Right atrium auricular region (tissue), 2 donors: ENCODE measurements around the gene KBTBD3. TPM values are rescaled to one million over a fixed set of nuclear protein-coding genes. Genes with fewer than 3 reads are reported as not detected.

Experiments
- DNase-seq: peaks from one replicate; pipeline ENCODE4 v3.0.0-alpha.2; 2019; ENCODE audit warnings: low spot score
- H3K27ac ChIP-seq, 2 donors: fragments of 200-600 bp; sonication (generic); 1 replicate in 1 of 2; 2 replicates in 1 of 2; pipeline ENCODE4 v1.5.1; 2016 to 2019
- H3K27me3 ChIP-seq, 2 donors: fragments of 200-600 bp; sonication (generic); one replicate each; pipeline versions ENCODE4 v1.5.1 to v1.6.0; 2017 to 2019
- H3K36me3 ChIP-seq: fragments of 200-600 bp; sonication (generic); one replicate; pipeline ENCODE4 v1.5.1; 2016
- H3K4me1 ChIP-seq, 2 donors: fragments of 200-600 bp; sonication (generic); one replicate each; pipeline versions ENCODE4 v1.5.1 to v1.6.0; 2017 to 2019
- H3K4me3 ChIP-seq, 2 donors: fragments of 200-600 bp; sonication (generic); 1 replicate in 1 of 2; 2 replicates in 1 of 2; pipeline ENCODE4 v1.5.1; 2017 to 2019; ENCODE audit warnings: mild to moderate bottlenecking in 1 of 2, moderate library complexity in 1 of 2
- H3K9me3 ChIP-seq, 2 donors: fragments of 200-600 bp; sonication (generic); one replicate each; pipeline ENCODE4 v1.5.1; 2019
- CTCF ChIP-seq, 2 donors: fragments of 200-600 bp; sonication (generic); IDR thresholded peaks; one replicate each; pipeline ENCODE4 v1.5.1; 2019; ENCODE audit warnings: antibody characterized with exemption in 2 of 2
- total RNA-seq, 2 donors: library from RNA; depleted of rRNA; stranded (reverse); fragments of >200 nt; gene quantifications; one replicate each; pipeline ENCODE4 v1.1.0, GENCODE V29; 2016

The KBTBD3 gene
- total RNA-seq, 2 donors from 2014 or later = 3.3 to 4.2 TPM

- no peak for TF ChIP-seq CTCF (IDR thresholded peaks at IDR 0.05)
- no peak overlapping the region for H3K4me3 ChIP-seq
Observed at GRCh38 chr11:106032861-106033260, 44.3 kb downstream of the KBTBD3 start.

GRCh38 chr11:106031936-106032335, 45.2 kb downstream of the KBTBD3 start:
- H3K4me3 ChIP-seq = no peak overlapping the region
- TF ChIP-seq CTCF (IDR thresholded peaks at IDR 0.05) = no peak
- H3K27ac ChIP-seq = no peak overlapping the region
- H3K4me1 ChIP-seq = no peaks in the 10 kb centered on the region
- H3K9me3 ChIP-seq = no peaks in the 10 kb centered on the region
- no peaks in the 10 kb centered on the region for H3K27me3 ChIP-seq
- no peaks in the 10 kb centered on the region for H3K36me3 ChIP-seq
- DNase-seq = no peak

More at GRCh38 chr11:106032861-106033260, 44.3 kb downstream of the KBTBD3 start:
- no peak overlapping the region for H3K27ac ChIP-seq
- H3K9me3 ChIP-seq = no peaks in the 10 kb centered on the region
- no peak for DNase-seq
- no peaks in the 10 kb centered on the region for H3K36me3 ChIP-seq
- no peaks in the 10 kb centered on the region for H3K4me1 ChIP-seq
- H3K27me3 ChIP-seq = no peaks in the 10 kb centered on the region

GRCh38 chr11:106031202-106031810, 45.8 kb downstream of the KBTBD3 start:
- Histone ChIP-seq H3K27ac (no peak overlapping the region), H3K36me3 (no peaks in the 10 kb centered on the region), H3K4me1 (no peaks in the 10 kb centered on the region), H3K9me3 (no peaks in the 10 kb centered on the region), H3K27me3 (no peaks in the 10 kb centered on the region), H3K4me3 (no peak overlapping the region)
- TF ChIP-seq CTCF (IDR thresholded peaks at IDR 0.05) = no peak
- DNase-seq = no peak

GRCh38 chr11:106030609-106031008, 46.5 kb downstream of the KBTBD3 start:
- no peaks in the 10 kb centered on the region for H3K27me3 ChIP-seq
- no peaks in the 10 kb centered on the region for H3K36me3 ChIP-seq
- H3K27ac ChIP-seq = no peak overlapping the region
- no peak for DNase-seq
- no peaks in the 10 kb centered on the region for H3K9me3 ChIP-seq
- no peak overlapping the region for H3K4me3 ChIP-seq
- no peak for TF ChIP-seq CTCF (IDR thresholded peaks at IDR 0.05)
- H3K4me1 ChIP-seq = no peaks in the 10 kb centered on the region

- no peaks in the 10 kb centered on the region for H3K9me3 ChIP-seq
Observed at GRCh38 chr11:106022795-106023275, 54.3 kb downstream of the KBTBD3 start.

More at GRCh38 chr11:106022795-106023275, 54.3 kb downstream of the KBTBD3 start:
- no peaks in the 10 kb centered on the region for H3K36me3 ChIP-seq
- H3K27ac ChIP-seq = peak overlapping the region; percentile 58 to 67
- DNase-seq = no peak
- H3K27me3 ChIP-seq = no peaks in the 10 kb centered on the region
- H3K4me1 ChIP-seq = peaks cover 0 to 32% of the 10 kb centered on the region in 2 donors
- peak overlapping the region; percentile 74 to 75 for H3K4me3 ChIP-seq
- no peak for TF ChIP-seq CTCF (IDR thresholded peaks at IDR 0.05)
